Measurements from ENCODE around the gene BSG.

Gene BSG

GRCh38 chr19:567296-567900 is 5.0 kb upstream of the BSG start:
- DNase-seq (ENCODE audit: low read depth, low spot score) = no peak
- no peak overlapping the region for H3K4me3 ChIP-seq (ENCODE audit: low read length)

DNA sequence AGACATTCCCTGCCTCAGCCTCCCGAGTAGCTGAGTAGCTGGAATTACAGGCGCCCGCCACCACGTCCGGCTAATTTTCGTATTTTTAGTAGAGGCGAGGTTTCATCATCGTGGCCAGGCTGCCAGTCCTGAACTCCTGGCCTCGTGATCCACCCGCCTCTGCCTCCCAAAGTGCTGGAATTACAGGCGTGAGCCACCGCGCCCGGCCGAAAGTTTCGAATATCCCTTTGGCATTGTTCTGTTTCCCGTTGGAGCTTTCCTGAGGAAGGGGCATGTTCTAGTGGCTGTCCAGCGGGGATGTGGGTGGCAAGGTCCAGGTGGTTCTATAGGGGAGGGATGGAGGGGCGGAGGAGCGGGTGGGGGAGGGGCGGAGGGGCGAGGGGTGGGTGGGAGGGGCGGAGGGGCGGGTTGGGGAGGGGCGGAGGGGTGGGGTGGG is 2.1 kb upstream of the BSG start:
- no peak overlapping the region for H3K4me3 ChIP-seq (ENCODE audit: low read length)
- DNase-seq (ENCODE audit: low read depth, low spot score) = no peak

DNA sequence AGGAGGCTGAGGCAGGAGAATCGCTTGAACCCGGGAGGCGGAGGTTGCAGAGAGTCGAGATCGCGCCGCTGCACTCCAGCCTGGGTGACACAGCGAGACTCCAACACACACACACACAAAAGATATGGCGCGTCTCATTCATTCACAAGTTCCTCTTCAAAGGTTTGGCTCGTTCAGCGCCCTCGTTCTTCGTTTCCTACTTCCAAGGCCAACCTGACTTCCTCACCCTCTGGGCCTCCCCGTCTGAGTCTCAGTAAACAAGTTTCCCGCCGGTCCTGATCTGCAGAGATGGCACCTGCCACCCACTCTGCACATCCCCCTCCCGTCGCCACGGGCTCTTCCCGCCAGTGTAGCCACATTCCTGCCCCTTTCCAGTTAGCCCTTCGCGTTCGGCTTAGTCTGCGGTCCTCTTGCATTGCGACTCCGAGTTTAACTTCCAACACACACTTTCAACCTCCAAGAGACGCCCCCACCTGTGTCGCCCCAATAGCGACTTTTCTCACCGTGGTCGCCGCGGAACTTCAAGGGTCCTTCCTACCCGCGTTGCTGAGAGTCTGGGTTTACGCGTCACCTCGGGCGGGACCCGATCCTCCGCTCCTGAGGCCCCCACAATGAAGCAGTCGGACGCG is 1.3 kb upstream of the BSG start:
- peak; percentile 79 for DNase-seq (ENCODE audit: low read depth, low spot score)
- H3K4me3 ChIP-seq (ENCODE audit: low read length) = peak overlapping the region; percentile 82

DNA sequence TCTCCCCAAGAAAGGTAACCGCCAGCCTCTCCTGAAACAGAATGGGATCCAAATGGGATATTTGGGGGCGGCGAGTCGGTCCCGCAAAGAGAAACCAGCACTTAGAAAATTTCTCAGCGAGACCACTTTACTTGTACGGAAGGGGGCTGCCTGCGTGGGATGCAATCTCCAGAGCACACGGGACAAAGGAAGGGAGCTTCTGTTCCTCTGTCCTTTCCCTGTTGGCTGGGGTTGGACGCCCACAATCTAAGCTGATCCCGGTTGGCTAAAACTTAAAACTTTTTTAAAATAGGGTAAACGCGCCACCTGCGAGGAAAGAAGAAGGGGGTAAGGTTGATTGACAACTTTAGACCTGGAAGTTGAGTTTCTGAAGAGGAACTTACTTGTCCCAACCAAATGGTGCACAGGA is 826 bp upstream of the BSG start:
- H3K4me3 ChIP-seq (ENCODE audit: low read length) = peak overlapping the region; percentile 82
- DNase-seq (ENCODE audit: low read depth, low spot score) = peak; percentile 60

DNA sequence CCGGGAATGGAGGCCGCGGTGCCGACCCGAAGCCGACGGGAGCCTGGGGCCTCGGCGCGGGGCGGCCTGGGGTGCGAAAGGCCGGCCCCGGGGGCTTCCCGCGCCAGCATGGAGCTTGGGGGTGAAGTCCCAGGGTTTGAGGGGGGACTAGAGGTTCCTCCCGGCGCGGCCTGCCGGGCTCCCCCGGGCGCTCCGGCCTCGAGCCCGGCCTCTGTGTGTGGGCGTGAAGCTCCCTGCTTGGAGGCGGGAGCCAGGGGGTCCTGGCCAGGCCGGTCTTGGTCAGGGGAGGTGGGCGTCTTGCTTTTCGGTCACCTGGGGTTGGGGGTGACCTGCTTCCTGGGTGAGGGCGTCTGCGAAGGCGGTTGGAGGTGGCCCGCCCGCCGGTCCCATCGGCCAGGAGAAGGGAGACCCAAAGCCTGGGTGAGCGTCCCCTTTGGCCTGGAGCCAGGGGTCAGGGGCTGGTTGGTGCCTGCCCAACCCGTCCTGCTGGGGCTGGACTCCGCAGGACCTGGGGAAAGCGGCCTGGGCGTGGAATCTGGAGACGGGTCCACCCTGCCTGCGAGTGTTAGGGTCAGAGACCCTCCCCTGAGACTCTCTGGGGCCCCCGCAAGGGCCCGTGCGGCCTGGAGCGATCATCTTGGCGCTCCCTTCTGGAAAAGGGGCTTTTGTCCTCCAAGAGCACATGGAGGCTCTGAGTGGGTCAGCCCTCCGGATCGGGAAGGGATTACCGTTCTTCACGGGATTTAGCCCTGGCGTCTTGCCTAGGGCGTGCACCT is 535 bp downstream of the BSG start:
- H3K4me3 ChIP-seq (ENCODE audit: low read length) = peak overlapping the region; percentile 92
- DNase-seq (ENCODE audit: low read depth, low spot score) = no peak

GRCh38 chr19:573519-573825 is 1.1 kb downstream of the BSG start:
- H3K4me3 ChIP-seq (ENCODE audit: low read length) = peak overlapping the region; percentile 92

DNA sequence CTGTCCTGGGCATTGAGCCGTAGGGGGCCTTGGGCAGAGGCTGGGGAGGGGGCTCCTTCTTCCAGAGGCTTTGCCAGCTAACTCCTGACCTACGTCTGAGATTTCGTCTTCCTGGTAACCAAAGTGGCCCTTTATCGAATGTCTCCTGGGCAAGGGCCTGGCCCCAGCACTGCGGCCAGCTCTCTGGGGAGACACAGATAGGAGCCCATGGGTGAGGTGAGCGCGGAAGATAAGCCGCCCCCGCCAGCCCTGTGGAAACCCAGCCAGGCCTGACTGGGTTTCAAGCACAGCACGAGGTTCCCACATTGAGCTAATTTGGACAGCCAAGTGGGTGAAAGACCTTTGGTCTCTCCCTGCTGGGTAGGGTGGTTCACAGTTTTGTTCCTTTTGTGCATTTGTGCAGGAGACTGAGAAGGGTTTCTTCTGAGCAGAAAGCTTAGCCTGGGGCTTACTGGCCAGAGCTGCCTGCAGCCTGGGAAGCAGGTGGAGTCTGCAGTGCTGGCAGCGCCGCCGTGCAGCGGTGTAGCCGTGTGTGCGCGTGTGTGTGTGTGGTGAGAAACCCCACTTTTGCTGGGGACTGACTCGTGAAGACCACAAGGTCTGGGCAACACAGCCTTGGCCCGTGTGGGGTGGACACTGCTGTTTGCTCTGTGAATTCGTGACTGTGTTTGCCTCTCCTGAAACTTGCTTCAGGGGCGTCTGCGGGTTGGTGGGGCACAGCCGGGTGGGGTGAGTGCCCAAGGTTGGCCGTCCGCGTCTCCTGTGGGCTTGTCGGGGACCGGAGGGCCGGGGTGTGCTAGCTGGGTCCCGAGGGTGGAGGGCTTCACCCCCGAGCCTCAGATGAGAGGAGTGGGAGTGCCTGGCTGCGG is 2.5 kb downstream of the BSG start:
- no peak overlapping the region for H3K4me3 ChIP-seq (ENCODE audit: low read length)
- DNase-seq (ENCODE audit: low read depth, low spot score) = no peak

More at GRCh38 chr19:573519-573825, 1.1 kb downstream of the BSG start:
- no peak for DNase-seq (ENCODE audit: low read depth, low spot score)

DNA sequence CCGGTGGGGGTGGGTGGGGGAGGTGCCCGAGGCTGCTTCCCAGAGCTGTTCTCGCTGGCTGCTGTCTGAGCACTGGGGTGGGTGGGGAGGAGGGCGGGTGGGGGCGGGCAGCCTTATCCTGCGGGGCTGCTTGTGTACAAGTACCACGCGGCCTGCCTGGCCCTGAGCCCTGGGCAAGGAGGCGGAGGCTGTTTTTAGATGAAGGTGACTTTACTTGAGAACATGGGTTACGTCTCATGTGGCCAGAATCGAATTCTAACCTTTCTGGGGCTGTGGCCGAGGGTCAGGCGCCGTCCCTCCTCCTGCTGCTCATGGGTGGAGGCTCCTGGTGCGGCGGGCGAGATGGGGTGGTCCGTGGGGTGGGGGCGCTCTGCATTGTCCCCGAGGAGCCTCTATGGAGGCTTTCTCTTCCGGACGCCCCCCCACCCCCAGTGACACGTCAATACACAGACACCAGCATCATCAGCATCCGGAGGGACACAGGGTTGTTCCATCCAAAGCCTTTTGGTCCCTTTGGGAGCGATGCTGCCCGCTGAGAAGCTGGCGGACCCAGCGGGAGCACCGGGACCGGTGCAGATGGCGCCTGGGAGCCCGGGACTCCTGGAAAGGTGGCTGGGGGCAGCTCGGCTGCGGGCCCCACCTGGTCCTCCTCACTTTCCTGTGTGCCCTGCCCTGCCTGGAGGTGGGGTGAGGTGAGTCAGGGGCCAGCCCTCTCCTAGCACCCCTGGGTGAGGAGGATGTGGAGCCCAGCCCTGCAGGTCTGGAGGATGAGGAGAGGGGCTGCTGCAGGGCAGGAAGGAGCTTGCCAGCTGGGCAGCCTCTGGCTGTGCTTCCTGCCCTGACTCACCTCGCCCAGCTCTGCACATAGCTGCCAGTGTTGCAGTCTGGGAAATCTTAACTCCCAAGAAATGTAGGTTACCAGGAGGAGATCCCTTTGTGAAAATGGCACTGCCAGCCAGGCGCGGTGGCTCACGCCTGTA is 3.4 kb downstream of the BSG start:
- no peak for DNase-seq (ENCODE audit: low read depth, low spot score)

GRCh38 chr19:576768-577438 is 4.5 kb downstream of the BSG start:
- DNase-seq (ENCODE audit: low read depth, low spot score) = no peak
- no peak overlapping the region for H3K4me3 ChIP-seq (ENCODE audit: low read length)

More for the DNA sequence above, 3.4 kb downstream of the BSG start:
- no peak overlapping the region for H3K4me3 ChIP-seq (ENCODE audit: low read length)

- no peak for DNase-seq (ENCODE audit: low read depth, low spot score)
- H3K4me3 ChIP-seq (ENCODE audit: low read length) = no peak overlapping the region
Observed at GRCh38 chr19:577439-578392, 5.3 kb downstream of the BSG start.

DNA sequence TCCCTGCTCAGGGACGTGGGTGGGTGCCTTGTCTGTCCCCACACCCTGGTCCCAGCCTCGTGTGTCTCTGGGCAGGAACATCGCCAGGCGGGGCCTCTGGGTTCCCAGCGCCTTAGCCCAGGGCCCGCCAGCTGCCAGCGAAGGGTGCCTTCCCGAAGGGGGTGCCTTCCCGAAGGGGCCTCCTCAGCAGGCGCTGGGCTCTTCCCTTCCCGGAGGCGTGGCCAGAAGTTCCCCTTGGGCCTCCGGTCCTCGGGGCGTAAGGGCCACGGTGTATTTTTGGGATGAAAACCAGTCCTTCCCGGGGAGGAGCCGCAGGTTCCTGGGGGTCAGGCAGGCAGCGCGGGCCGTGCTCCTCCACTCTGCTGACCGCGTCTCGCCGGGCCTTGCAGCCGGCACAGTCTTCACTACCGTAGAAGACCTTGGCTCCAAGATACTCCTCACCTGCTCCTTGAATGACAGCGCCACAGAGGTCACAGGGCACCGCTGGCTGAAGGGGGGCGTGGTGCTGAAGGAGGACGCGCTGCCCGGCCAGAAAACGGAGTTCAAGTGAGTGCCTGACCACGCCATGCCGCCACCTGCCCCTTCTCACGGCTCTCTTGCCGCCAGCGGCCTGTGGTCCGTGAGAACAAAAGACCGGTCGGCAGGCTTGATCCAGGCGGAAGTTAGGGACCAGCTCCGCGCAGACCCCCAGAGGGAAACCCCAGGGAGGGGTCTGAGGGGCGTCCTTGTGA is 6.9 kb downstream of the BSG start:
- no peak for DNase-seq (ENCODE audit: low read depth, low spot score)
- no peak overlapping the region for H3K4me3 ChIP-seq (ENCODE audit: low read length)

GRCh38 chr19:579842-580155 is 7.4 kb downstream of the BSG start:
- no peak overlapping the region for H3K4me3 ChIP-seq (ENCODE audit: low read length)
- no peak for DNase-seq (ENCODE audit: low read depth, low spot score)

- DNase-seq (ENCODE audit: low read depth, low spot score) = no peak
- H3K4me3 ChIP-seq (ENCODE audit: low read length) = no peak overlapping the region
Observed at GRCh38 chr19:580274-580835, 8.0 kb downstream of the BSG start.

- DNase-seq (ENCODE audit: low read depth, low spot score) = no peak
Observed at GRCh38 chr19:581399-582111, 9.2 kb downstream of the BSG start.

GRCh38 chr19:582497-583197 is 10.3 kb downstream of the BSG start:
- no peak for DNase-seq (ENCODE audit: low read depth, low spot score)

More at GRCh38 chr19:581399-582111, 9.2 kb downstream of the BSG start:
- H3K4me3 ChIP-seq (ENCODE audit: low read length) = no peak overlapping the region

More at GRCh38 chr19:582497-583197, 10.3 kb downstream of the BSG start:
- H3K4me3 ChIP-seq (ENCODE audit: low read length) = no peak overlapping the region

All from Jurkat, Clone E6-1 (cell line).